Astrocyte of the cerebellum (primary cell): ENCODE data around the gene ZDHHC5.

ENCODE experiments used
- DNase-seq: peaks from one replicate; pipeline ENCODE4 v3.0.0-alpha.2; 2011; ENCODE audit warnings: low read depth
- H3K4me3 ChIP-seq: 2 replicates; pipeline ENCODE4 v1.5.1; 2011; ENCODE audit warnings: mild to moderate bottlenecking, low read depth, low read length, moderate library complexity
- in situ Hi-C: cut with HindIII; loops from 2 replicates; pipeline ENCODE4 v1.10.0; 2017; ENCODE audit warnings: low sequenced_read_pairs
- TF ChIP-seq, protein P1 (sequence below): IDR thresholded peaks from 2 replicates; pipeline ENCODE4 v1.5.1; 2012; ENCODE audit warnings: low read length, low read depth, moderate library complexity, mild to moderate bottlenecking; ENCODE audit errors: missing control alignments

Gene ZDHHC5

DNA sequence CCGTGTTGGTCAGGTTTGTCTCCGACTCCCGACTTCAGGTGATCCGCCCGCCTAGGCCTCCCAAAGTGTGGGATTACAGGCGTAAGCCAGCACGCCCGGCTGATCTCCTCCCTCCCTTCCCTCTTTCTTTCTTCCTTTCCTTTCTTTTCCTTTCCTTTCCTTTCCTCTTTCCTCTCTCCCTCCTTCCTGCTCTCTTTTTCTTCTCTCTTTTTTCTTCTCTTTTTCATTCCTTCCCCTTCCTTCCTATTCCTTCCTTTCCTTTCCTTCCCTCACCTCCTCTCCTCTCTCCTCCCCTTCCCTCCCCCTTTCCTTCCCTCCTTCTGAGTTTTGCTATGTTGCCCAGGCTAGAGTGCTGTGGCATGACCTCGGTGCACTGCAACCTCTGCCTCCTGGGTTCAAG is 3.9 kb upstream of the ZDHHC5 start:
- in situ Hi-C loops = no loop called here
- no peak for DNase-seq
- no peak overlapping the region for H3K4me3 ChIP-seq
- TF ChIP-seq, protein P1, sequence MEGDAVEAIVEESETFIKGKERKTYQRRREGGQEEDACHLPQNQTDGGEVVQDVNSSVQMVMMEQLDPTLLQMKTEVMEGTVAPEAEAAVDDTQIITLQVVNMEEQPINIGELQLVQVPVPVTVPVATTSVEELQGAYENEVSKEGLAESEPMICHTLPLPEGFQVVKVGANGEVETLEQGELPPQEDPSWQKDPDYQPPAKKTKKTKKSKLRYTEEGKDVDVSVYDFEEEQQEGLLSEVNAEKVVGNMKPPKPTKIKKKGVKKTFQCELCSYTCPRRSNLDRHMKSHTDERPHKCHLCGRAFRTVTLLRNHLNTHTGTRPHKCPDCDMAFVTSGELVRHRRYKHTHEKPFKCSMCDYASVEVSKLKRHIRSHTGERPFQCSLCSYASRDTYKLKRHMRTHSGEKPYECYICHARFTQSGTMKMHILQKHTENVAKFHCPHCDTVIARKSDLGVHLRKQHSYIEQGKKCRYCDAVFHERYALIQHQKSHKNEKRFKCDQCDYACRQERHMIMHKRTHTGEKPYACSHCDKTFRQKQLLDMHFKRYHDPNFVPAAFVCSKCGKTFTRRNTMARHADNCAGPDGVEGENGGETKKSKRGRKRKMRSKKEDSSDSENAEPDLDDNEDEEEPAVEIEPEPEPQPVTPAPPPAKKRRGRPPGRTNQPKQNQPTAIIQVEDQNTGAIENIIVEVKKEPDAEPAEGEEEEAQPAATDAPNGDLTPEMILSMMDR = no peak

DNA sequence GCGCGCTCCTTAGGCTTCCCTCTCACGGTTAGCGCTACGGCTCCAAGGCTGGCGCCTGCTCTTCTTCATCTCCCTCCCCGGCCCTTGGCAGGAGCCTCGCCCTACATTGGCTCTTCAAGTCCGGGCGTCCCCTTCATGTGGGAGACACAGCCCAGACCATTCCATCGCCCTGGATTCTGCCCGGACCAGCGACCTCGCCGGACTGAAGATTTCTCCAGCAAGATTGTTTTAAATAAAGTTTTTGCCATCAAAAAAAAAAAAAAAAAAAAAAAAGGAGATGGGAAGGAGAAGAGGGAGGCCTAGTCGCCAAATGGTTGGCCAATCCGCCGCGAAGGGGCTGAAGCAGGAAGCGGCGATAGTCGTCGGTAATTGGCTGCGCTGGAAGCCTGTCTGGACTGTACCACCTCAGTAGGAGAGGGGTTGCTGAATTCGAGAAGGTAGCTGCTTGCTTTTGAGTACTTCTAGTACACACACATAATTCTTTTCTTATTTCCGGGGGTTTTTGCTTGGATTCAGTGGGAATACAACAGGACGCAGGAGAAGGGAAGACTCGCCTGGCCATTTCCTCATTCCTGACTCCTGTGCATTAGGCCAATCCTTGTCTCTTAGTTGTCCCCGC is 688 bp upstream of the ZDHHC5 start:
- H3K4me3 ChIP-seq = peak overlapping the region; percentile 93
- in situ Hi-C loops = loop anchor here (5.0 kb wide), 1 partner anchor 35 kb away; no protein-coding TSS in a partner anchor
- TF ChIP-seq, protein P1 = no peak
- DNase-seq = peak; percentile 98

DNA sequence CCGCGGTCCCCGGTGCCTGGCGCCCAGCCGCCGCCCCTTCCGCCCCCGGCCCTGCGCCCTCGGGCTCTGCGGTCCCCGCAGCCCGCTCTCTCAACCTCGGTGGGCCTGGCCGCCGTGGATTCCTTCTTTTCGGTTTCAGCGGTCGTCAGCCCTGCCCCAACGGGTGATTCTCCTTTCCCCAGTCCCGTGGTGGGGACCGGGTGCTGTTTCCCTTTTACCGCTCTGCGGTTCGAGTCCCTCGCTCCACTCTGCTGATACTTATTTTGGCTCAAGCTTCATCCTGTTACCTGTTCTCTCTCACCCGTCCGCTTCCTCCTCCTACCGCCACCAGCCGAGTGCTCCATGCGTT is 494 bp downstream of the ZDHHC5 start:
- TF ChIP-seq, protein P1 = no peak
- in situ Hi-C loops = loop anchor here (5.0 kb wide), 1 partner anchor 34 kb away; no protein-coding TSS in a partner anchor
- H3K4me3 ChIP-seq = peak overlapping the region; percentile 93
- DNase-seq = no peak

DNA sequence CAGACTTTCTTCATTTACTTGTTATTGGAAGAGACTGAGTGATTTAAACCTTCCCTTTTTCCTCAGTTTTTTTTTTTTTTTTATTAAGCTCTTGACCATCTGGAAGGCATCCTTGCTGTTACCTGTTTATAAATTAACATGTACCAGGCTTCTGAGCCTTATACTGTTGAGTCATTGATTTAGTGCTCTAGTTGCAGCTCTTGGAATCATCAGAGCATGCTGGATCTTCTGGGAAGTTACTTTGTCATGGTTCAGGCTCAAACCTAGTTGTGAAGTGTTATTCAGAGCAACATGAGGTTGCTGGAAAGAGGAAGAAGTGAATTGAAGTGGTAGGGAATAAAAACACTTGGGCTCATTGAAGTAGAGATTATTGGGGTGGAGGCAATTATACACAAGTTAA is 6.3 kb downstream of the ZDHHC5 start:
- in situ Hi-C loops = no loop called here
- no peak for DNase-seq
- H3K4me3 ChIP-seq = no peak overlapping the region
- TF ChIP-seq, protein P1 = no peak

DNA sequence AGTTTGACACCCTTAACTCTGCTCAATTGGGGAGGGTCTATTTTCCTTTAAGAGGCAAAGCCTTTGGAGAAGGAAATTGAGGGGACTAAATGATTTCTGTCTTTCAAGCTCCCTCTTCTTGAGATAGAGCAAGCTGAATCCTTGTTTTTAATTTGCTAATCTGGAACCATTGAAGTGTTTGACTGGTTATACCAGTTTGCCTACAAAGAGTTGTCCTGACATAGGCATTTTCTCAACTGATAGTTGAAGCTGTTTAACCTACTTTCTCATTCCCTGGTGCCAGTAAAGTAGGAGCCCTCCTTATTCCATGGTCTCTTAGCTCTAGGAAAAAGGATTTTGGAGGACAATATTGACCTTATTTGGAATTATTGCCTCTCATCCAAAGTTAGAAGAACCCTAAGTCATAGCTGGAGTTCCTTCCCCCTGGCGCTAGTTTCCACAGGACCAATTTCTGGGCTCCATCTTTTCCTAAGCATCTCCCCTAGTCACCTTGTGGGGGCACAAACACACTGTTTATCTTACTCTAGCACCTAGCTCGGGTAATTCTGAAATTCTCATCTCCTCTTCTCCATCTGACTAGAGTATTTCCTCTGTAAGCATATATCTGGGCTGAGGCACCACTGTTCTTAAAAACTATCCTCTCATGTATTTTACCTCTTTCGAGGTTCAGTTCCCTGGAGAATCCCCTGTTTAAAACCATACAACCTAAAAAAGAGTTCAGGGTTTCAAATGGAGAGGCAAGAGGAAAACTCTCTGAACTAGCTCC is 7.4 kb downstream of the ZDHHC5 start:
- DNase-seq = no peak
- in situ Hi-C loops = no loop called here
- TF ChIP-seq, protein P1 = no peak
- no peak overlapping the region for H3K4me3 ChIP-seq

DNA sequence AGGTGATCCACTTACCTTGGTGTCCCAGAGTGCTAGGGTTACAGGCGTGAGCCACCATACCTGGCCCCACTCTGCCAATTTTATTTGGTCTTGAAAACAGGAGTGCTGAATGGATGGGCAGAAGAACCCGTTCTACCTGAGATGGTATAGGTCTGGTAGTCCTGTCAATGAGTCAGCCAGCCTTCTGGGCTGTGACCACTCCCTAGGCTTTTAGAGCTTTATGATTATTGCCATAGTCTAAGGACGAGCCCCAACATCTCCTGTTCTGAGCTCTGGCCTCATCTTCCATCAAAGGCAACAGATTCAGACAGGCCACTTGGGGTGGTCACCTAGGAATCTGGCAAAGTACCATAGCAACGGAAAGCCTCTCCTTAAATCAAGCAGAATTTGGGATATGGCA is 11.5 kb downstream of the ZDHHC5 start:
- no peak overlapping the region for H3K4me3 ChIP-seq
- no peak for DNase-seq
- TF ChIP-seq, protein P1 = no peak
- in situ Hi-C loops = no loop called here
